ENCODE data around the gene HTRA1.

The HTRA1 gene

DNA sequence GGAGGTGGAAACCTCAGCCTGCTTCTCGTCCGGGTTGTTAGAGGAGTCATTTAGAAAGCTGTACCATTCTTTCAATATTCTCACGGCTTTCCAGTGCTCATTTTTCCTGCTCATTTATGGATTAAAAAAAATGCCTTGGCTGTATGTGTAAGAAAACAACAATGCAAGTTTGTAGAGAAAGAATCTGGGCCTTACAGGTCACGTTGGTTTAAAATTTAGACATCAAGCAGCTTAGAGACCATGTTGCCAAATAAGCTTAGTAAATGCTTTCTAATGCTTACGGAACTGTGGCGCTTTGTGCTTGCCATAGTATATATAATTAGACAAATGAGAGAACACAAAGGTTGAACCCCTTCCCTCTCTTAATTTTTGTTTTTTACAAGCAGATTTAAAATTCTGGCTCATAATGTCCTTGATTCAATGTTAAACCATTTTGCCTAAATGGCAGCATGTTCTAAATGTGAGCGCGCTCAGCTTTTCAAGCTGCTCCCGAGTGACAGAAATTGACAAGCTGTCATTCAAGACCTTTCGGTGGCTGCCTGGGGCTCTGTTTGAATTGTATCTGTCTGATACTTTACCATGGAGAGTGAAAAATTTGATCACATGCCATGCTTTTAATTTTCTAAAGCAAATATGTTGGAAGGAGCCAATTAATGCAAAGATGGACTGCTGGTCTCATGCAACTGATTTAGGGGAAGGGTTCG, 5.8 kb upstream of the HTRA1 start:
- DNase-seq, result no peak

DNA sequence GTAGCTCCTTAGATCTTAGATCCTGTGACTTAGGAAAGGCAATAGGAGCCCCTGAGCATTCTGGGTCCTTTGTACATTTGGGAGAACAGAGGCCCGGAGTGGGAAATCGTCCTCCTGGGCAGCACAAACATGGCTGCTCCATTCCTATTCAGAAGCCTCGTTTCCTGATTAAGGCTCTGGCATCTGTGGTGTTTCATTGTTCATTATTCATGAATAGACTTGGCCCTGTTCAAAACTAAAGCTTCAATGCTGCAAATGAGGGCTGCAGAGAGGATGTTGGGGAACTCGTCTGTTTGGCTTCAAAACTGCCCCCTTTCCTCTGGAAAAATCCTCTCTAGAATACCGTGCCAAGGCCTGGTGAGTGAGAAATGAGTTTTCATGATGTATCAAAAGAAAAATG, 3.4 kb upstream of the HTRA1 start:
- no peak for DNase-seq

DNA sequence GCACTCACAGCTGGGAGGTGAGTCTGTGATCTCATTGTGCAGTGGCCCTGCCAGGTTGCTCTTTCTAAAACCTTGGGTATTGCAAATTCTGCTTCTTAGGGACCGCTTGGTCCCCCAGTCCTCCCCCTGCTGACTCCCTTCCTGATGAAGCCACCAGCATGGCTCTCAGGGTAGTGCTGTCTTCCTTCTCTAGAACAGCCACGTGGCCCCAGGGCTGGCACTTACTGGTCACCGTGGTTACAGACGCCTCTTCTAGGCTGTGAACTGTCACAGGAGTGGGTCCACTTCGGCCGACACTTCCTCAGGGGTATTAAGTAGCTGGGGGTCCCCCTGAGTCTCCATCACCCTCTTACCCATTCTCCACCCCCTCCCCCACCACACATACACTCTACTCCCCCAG, 2.7 kb upstream of the HTRA1 start:
- DNase-seq, result no peak

DNA sequence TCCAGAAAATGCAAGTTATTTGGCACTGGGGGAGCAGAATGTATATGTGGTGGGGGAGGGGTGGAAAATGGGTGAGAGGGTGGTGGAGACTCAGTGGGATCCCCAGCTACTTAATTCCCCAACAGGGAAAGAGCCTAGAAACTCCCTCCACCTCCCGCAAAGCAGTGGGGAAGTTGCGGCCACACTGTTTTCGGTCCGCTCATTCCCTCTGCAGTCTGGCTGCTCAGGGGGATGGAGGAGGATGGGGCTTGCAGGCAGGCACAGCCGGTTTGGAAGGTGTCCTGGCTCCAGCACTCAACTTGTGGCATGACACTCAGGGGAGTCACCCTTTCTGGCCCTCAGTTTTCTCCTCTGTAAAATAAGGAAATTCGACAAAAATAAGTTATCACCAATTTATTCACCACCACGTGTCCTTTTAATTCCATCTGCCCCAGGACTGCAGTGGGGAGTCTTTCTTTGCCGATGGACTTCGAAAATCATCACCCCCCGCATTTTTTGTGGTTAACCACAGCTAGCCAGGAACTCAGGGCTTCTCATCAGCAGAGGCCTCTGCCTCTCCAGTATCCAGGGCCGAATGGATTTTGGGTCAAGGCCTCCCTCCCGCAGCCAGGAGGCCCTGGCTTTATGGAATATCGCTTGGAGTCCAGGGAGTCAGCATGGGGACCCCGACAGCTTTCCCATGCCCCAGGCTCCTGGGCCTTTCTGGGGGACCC, 1.6 kb upstream of the HTRA1 start:
- peak; percentile 84 for DNase-seq

DNA sequence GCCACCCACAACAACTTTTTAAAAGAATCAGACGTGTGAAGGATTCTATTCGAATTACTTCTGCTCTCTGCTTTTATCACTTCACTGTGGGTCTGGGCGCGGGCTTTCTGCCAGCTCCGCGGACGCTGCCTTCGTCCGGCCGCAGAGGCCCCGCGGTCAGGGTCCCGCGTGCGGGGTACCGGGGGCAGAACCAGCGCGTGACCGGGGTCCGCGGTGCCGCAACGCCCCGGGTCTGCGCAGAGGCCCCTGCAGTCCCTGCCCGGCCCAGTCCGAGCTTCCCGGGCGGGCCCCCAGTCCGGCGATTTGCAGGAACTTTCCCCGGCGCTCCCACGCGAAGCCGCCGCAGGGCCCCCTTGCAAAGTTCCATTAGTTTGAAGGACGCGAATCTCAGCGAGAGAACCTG, 461 bp upstream of the HTRA1 start:
- no peak for DNase-seq

DNA sequence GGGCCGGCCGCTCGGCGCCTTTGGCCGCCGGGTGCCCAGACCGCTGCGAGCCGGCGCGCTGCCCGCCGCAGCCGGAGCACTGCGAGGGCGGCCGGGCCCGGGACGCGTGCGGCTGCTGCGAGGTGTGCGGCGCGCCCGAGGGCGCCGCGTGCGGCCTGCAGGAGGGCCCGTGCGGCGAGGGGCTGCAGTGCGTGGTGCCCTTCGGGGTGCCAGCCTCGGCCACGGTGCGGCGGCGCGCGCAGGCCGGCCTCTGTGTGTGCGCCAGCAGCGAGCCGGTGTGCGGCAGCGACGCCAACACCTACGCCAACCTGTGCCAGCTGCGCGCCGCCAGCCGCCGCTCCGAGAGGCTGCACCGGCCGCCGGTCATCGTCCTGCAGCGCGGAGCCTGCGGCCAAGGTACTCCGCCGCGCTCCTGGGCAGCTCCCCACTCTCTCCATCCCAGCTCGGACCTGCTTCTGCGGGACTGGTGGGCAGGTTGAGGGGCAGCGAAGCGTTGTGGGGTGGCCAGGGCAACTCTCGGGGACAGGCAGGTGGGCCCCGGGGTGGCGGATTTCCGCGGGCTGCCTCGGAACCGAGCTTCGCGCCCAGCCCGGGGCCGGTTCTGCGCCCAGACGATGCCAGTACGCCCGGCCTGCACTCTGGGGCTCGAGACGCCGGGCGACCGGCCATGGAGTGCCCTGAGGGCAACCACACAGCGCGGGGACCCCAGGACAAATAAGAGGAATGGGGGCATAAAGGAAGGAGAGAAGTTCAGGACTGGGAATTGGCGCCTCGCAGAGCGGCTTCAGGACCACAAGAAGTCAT, 578 bp downstream of the HTRA1 start:
- DNase-seq, result no peak

DNA sequence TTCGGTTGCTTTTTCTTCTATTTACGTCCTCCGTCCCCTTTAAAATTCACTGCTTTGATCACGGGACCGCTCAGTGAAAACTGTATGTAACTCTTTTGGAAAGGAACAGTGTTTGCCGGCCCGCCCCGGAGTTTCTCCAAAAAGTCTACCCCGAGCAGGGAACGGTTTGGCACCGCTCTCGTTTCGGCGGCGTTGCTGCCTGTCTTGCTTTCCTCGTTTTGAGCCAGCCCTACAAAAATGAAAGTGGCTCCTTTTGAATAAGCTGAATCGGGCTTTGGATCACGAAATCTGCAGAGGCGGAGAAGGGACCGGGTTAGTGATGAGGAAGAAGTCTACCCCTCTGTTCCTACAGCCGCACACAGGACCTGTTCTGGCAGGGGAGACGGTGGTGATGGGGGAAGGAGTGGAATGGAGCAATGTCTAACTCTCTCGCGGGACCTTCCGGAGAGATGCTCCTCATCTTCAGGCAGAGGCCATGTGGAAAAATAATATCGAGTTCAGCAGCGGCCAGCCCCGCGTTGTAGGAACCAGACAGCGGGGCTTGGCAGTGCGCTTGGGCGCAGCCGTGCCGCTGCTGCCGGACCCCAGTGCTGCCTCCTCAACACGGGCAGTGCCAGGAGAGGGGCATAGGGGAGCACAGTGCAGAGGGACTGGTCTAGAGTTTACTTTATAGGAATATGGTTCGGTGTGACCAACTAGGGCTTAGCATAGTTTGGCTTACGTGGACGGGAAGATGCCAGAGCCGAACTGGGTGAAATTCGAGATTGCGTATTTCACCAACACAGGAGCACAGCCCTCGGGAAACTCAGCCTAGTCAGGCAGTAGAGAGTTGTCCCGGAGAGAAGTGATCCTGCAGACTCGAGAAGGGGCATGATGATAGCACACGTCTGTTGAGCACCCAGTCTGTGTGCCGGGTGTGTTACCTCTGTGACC, 1.4 kb downstream of the HTRA1 start:
- DNase-seq, result peak; percentile 47

DNA sequence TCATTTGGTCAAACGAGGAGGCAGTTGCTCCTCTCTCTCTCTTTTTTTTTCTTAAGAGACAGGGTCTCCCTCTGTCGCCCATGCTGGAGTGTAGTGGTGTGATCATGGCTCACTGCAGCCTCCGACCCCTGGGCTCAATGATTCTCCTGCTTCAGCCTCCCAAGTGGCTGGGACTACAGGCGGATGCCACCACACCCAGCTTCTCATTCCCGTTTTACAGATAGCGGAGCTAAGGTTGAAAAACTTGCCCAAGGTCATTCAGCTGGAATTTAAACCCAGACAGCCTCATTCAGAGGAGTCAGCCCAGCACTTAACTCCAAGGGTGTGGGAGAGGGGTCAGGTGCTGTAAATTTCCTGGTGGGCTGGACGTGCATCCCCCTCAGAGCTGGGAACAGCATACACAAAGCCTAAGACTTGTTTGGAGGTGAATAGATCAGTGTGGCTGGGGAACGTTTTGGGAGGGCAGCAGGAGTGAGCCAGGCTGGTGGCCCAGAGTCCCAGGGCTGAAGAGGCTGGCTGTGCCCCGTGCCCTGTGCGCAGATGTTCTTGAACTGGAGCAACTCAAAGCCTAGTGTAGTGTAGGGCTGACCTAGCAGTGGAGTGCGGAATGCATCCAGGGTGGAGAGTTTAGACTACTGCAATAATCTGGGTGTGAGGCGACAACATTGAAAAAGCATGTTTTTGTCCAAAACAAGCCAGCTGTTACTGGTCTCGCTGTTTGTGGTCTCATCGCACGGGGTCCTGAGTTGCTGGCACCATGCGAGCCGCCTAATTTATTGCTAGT, 2.3 kb downstream of the HTRA1 start:
- DNase-seq, result no peak

DNA sequence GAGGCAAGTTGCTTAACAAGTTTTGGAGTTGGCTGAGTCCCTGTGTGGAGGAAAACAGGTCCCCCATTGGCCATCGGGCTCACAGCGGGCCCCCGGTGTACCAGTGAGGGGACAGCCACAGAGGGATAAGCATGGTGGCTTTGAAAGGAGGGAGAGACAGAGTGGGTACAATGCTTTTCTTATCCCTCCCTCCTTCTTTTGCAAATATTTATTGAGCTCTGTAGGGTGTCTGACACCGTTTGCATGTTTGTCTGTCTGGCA, 2.8 kb downstream of the HTRA1 start:
- no peak for DNase-seq

DNA sequence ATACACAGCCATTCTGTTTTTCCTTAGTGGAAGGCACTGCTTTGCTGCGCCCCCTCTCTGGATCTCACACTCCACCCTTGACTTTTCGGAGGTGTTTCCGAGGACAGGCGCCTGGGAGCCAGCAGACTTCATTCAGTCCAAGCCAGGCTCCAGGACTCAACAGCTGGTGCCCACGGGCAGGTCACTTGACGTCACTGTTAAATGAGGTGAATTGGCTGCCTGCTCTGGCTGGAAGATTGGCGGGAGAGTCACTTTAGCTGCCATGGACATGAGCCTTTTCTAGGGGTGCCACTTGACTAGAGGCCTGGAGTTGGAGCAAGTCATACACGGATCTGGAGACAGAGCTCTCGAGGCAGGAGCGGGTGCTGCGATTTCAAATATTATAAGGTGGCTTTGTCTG, 3.2 kb downstream of the HTRA1 start:
- DNase-seq, result no peak

DNA sequence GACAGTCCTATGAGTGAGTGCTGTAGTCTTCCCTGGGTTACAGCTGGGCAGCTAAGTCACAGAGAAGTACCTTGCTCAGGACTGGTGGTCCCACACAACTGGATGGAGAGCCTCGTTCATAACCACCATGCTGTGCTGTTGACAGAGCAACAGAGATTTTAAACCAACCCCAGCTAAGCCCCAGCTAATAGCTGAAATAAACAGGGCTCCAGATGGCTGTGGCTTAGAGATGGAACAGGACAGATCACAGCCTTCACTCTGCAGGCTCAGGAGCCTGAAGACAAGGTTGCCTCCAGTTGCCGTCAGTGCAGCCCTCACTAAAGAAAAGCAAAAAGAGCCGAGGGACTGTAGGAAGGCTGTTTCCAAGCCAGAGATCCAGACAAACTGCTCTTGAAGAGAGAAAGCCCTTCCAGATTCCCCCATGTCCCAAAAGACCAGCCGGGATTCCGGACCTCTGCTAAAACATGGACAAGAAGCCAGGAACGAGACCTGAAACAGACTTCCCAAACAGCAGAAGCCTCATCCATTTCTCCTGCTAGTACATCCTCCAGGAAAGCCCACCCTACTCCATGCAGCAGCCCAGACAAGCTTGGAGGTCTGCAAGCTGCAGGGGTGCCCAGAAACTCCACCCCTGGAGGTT, 4.2 kb downstream of the HTRA1 start:
- no peak for DNase-seq

DNA sequence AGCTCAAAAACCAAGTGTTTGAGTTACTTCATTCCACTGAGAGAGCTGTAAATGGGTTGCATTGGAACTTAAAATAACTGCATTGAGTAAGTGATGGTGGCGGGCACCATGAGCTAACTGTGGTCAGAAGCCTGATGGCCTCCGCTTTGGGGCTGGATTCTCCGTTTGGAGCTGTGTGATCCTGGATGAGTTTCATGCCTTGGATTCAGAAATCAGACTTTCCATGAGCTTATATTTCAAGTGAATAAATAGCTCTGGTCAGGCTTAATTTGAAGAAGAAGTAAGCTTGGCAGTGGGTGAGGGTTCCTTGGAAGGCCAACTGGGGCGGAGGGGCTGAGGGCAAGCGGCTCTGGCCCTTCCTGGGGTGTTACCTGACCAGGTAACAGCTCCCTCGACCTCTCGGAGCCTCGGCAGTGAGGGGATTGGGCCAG, 5.6 kb downstream of the HTRA1 start:
- no peak for DNase-seq

DNA sequence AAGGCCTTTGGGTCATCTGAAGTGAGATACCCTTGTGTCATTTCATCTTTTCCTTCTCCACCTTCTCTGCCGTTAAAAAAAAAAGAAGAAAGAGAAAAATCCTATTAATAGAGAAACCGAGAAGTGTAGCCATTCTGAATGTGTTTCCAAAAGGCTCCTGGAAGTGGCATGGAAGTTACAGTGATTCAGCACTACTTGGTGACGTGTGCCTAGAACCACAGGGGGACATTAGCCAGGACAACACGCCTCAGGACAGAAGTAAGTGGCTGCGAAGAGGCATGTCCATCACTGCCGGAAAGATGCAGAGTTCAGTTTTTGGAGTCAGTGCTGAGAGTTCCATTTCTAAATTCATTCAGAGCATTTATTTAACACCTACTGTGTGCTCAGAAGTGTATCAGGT, 6.3 kb downstream of the HTRA1 start:
- no peak for DNase-seq

DNA sequence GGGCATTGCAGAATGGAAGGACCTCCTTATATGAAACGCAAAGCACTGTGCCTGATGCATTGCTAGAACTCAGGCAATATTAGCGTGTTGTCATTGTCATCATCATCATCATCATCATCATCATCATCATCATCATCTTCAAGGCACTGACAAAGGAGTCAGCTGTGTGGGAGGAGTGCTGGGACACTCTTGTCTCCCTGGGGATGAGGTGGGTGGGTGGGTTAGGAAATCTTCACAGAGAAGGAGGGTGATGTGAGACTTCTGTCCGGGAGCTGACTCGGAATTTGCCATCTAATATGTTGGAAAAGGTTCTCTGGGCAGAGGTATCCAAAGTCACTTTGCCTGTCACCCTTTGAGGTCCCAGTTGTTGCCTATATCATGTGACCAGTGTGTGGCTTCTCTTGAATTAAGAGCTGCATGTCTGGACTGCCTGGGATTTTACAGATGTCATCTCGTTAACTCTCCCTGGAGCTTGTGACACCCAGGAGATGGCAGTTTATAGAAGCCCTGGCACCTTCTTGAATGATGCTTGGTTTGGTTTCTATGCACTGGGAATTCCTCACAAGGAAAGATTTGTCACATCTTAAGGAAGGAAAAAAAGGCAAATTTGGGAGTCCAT, 7.1 kb downstream of the HTRA1 start:
- no peak for DNase-seq

DNA sequence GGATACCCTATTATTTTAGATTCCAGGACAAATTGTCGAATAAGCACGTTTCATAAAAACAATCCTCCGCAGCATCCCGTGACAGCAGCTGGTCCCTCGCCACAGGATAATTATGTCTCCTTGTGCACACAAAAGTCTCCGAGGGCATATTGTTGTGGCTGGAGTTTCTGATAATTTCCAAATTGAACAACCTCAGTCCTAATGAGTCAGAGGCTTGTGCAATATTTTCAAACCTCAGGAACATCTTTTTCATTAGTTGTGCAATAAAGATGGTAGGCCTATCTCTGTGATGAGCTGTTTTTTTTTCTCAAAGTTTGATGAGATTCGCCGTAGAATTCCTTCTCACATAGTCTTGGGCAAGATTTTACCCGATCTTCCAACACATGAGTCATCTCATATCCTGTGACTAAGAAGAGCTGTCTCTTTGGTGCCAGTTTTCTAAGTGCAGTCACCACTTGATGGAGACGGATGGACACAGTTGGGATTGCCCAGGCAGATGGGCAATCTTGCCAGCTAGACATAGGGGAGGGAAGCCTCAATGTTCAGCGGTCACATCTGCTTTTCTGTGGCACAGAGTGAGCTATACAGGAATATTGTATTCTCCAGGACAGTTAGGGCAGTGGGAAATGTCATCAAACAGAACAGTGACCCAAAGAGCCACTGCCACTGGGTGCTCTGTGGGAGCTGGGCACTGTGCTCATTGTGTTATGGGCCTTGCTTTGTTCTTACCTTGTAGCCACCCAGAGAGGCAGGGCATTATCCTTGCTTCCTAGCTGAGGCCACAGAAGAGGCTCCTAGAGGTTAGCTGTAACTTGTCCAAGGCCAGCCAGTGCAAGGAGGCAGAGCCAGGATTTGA, 7.8 kb downstream of the HTRA1 start:
- DNase-seq, result peak; percentile 98

DNA sequence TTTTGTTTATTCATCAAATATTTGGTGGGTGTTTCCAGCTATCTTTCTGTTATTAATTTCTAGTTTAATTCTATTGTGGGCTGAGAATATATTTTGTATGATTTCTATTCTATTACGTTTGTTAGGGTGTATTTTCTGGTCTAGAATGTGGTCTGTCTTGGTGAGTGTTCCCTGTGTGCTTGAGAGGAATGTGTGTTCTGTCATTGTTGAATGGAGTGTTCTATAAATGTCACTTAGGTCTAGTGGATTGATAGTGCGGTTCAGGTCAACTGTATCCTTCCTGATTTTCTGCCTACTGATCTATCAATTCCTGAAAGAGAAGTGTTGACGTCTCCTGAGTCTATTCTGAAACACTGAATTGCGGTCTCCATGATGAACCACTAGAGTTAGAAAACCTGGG, 8.5 kb downstream of the HTRA1 start:
- no peak for DNase-seq

DNA sequence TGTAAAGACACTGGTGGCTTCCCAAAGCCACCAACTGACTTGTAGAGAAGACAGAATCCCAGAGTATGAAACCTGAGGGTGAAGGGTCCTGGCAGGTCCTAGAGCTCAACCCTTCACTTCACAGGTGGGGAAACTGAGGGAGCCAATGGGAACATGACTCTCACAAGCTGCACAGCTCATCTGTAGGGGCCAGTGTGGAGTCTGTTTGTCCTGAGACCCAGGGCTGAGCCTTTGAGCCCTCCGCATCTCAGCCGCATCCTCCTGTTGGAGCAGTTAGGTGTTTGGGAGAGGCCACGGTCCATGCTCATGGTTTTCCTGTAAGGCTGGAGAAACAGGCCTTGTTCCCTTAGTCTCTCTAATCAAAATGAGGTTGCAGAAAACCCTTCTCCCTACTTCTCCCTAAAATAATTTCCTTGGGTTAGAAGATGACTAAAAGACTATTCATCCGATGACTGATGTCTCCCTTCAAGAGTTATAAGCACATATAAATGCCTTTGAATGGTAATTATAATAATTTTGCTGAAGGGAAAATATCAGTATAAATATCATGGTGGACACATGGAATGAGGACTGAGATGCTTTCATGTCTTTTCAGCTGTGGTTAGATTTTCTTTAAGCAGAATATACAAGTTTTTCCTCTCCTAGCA, 10.3 kb downstream of the HTRA1 start:
- DNase-seq, result peak; percentile 71

DNA sequence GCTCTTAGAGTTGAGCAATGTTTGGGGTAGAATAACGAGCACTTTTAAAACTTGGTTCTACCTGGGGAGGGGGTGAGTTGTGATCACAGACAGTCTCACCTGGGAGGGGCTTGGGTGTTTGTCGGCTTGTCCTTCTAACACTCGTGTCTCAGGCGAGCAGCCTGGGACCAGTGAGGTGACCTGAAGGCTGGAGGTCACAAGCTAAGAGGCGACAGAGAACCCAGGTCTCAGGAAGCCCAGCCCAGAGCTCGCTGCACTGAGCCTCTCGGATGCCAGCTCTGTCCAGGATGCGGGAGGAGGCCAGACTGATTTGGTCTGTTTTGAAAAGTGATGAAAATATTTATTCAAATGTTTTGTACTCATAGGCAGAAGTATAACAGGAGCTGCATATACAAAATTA, 11.8 kb downstream of the HTRA1 start:
- no peak for DNase-seq

DNA sequence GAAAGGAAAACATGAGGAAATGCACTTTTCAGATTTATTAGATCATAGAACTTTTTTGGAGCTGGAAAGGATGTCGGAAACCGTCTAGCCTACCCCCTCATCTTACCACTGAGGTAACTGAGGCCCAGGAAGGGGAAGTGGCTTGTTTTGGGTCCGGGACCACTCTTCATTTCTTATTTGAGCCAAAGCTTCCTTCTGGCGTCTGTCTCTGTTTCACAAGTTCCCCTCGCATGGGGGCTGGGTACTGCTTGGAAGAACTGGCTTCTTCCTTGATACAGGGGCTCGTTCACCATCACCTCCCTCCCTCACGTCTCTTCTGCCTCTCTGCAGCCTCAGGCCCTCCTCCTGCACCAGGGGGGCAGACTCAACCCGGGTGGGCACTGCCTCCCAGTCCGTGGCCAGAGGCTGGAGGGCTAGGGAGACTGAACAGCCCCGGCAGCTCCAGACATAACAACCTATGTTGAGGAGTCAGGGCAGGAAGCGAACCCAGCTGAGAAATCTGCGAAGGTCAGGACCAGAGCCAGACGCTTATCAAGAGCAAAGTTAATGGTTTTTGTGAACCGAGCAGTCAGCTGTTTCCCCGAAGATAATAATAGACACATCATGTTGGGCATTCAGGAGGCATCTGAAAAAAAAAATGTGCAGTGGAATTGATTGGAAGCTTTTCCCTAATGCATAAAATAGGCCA, 12.9 kb downstream of the HTRA1 start:
- no peak for DNase-seq
